HuH-7.5 (cell line): Measurements from ENCODE around the gene NUP210.

Source experiments
- DNase-seq: peaks from one replicate; pipeline ENCODE4 v3.0.0; 2011; ENCODE audit warnings: low spot score

The NUP210 gene

GRCh38 chr3:13274551-13275332, 145.4 kb downstream of the NUP210 start:
- no peak for DNase-seq

GRCh38 chr3:13274125-13274524, 146.0 kb downstream of the NUP210 start:
- no peak for DNase-seq

- DNase-seq, result no peak
These were observed 146.5 kb downstream of the NUP210 start for GRCh38 chr3:13273604-13274105.

GRCh38 chr3:13272831-13273603, 147.1 kb downstream of the NUP210 start:
- no peak for DNase-seq

- DNase-seq, result no peak
These were observed 150.3 kb downstream of the NUP210 start for GRCh38 chr3:13269711-13270378.

GRCh38 chr3:13268961-13269441, 151.1 kb downstream of the NUP210 start:
- no peak for DNase-seq

GRCh38 chr3:13268120-13268519, 152.0 kb downstream of the NUP210 start:
- DNase-seq, result no peak

- no peak for DNase-seq
These were observed 153.3 kb downstream of the NUP210 start for GRCh38 chr3:13266651-13267362.
